GM12878 (cell line): ENCODE measurements around the gene SOAT2. TPM values are rescaled to one million over a fixed set of nuclear protein-coding genes. Genes with fewer than 3 reads are reported as not detected.

Experiments
- BCL11A ChIP-seq: IDR thresholded peaks from 2 replicates; pipeline ENCODE4 v1.6.1; 2011; ENCODE audit warnings: low read depth, low read length
- BCLAF1 ChIP-seq: fragments of 450-650 bp; IDR thresholded peaks from 2 replicates; pipeline ENCODE4 v1.6.1; 2017; ENCODE audit warnings: antibody characterized with exemption, mild to moderate bottlenecking, moderate library complexity
- BMI1 ChIP-seq: fragments of 450-650 bp; IDR thresholded peaks from 2 replicates; pipeline ENCODE4 v1.6.1; 2016; ENCODE audit warnings: mild to moderate bottlenecking, moderate library complexity, borderline replicate concordance
- CEBPZ ChIP-seq: fragments of 150-350 bp; IDR thresholded peaks from 2 replicates; pipeline ENCODE4 v1.6.1; 2016; ENCODE audit warnings: low read depth, low read length
- CHD1 ChIP-seq: IDR thresholded peaks from 2 replicates; pipeline ENCODE4 v1.6.1; 2012; ENCODE audit warnings: low read depth, low read length, improper control_type of control experiment
- EGR1 ChIP-seq, 2 experiments: IDR thresholded peaks; 1 replicate in 1 of 2; 2 replicates in 1 of 2; pipeline ENCODE4 v1.6.1; 2011 to 2012; ENCODE audit warnings: low read depth in 2 of 2, low read length in 2 of 2, borderline replicate concordance in 1 of 2, mild to moderate bottlenecking in 1 of 2, moderate library complexity in 1 of 2
- IKZF1 ChIP-seq: fragments of 450-650 bp; conservative IDR thresholded peaks from 2 replicates; pipeline ENCODE4 v1.6.1; 2017; ENCODE audit warnings: antibody characterized with exemption, mild to moderate bottlenecking
- IKZF2 ChIP-seq, 2 experiments: fragments of 450-650 bp; IDR thresholded peaks; 2 replicates each; pipeline ENCODE4 v1.6.1; 2017; ENCODE audit warnings: mild to moderate bottlenecking in 2 of 2, moderate library complexity in 2 of 2
- IRF4 ChIP-seq: IDR thresholded peaks from 2 replicates; pipeline ENCODE4 v1.6.1; 2011; ENCODE audit warnings: low read depth, low read length
- IRF5 ChIP-seq: fragments of 450-650 bp; IDR thresholded peaks from 2 replicates; pipeline ENCODE4 v1.6.1; 2017; ENCODE audit warnings: borderline replicate concordance
- KLF5 ChIP-seq: fragments of 450-650 bp; IDR thresholded peaks from 2 replicates; pipeline ENCODE4 v1.6.1; 2014; ENCODE audit warnings: mild to moderate bottlenecking; ENCODE audit not compliant: partially characterized antibody
- NFYA ChIP-seq: IDR thresholded peaks from 2 replicates; pipeline ENCODE4 v1.6.1; 2011; ENCODE audit warnings: low read depth, mild to moderate bottlenecking, low read length, improper control_type of control experiment, borderline replicate concordance
- POLR2A ChIP-seq: IDR thresholded peaks from 2 replicates; pipeline ENCODE4 v1.6.1; 2011; ENCODE audit warnings: low read depth, mild to moderate bottlenecking, low read length
- POLR2AphosphoS5 ChIP-seq: IDR thresholded peaks from 2 replicates; pipeline ENCODE4 v1.6.1; 2011; ENCODE audit warnings: mild to moderate bottlenecking, low read length, inconsistent platforms
- RB1 ChIP-seq: fragments of 450-650 bp; formaldehyde crosslinking; IDR thresholded peaks from 2 replicates; pipeline ENCODE4 v1.6.1; 2017; ENCODE audit warnings: mild to moderate bottlenecking, borderline replicate concordance
- SUPT20H ChIP-seq: IDR thresholded peaks from 2 replicates; pipeline ENCODE4 v1.6.1; 2011; ENCODE audit warnings: low read depth, mild to moderate bottlenecking, low read length, moderate library complexity, borderline replicate concordance; ENCODE audit not compliant: control insufficient read depth
- USF1 ChIP-seq: IDR thresholded peaks from 2 replicates; pipeline ENCODE4 v1.6.1; 2011; ENCODE audit warnings: borderline replicate concordance, low read depth, mild to moderate bottlenecking, moderate library complexity, mixed read lengths, low read length; ENCODE audit not compliant: insufficient read depth; ENCODE audit errors: extremely low read length
- WRNIP1 ChIP-seq: IDR thresholded peaks from 2 replicates; pipeline ENCODE4 v1.6.1; 2011; ENCODE audit warnings: low read depth, low read length, improper control_type of control experiment, borderline replicate concordance
- ZNF24 ChIP-seq: fragments of 450-650 bp; IDR thresholded peaks from 2 replicates; pipeline ENCODE4 v1.6.1; 2017; ENCODE audit warnings: antibody characterized with exemption, mild to moderate bottlenecking
- polyA plus RNA-seq, 11 experiments: library from polyadenylated mRNA; depleted of rRNA in 4 of 11; unstranded in 6 of 11; stranded (reverse) in 5 of 11; fragments of >200 nt; fragmentation: Nextera tagmentation in 4 of 11; fragmentation: Illumina TruSeq in 1 of 11; extraction: Ambion mirVana in 4 of 11; extraction: Trizol in 1 of 11; gene quantifications; 1 replicate in 1 of 11; 2 replicates in 10 of 11; pipeline versions ENCODE4 v1.2.1 to v1.2.3, GENCODE V29; 2011 to 2016; ENCODE audit warnings: inconsistent platforms in 2 of 11, missing spikeins in 2 of 11, low read depth in 1 of 11
- total RNA-seq, 4 experiments: library from RNA; depleted of rRNA in 3 of 4; stranded (reverse); fragments of >200 nt in 3 of 4; fragmentation: Illumina TruSeq in 1 of 4; extraction: Trizol in 1 of 4; gene quantifications; 2 replicates each; pipeline versions ENCODE4 v1.2.1 to v1.2.3, GENCODE V29; 2013 to 2021

The SOAT2 gene
- total and polyA plus RNA-seq, 10 of the 15 experiments (the other 5 are each of a cell fraction or from before 2014, with no cell fraction given) = 0.08 to 1.7 (median 0.69) TPM

GRCh38 chr12:53097564-53098353 is 5.5 kb upstream of the SOAT2 start, which contains the start of gene IGFBP6 (continued):
- TF ChIP-seq POLR2A (peak; percentile 58; the same call in 1 of the 2 replicates), IRF5 (no peak), POLR2AphosphoS5 (no peak), USF1 (no peak), IKZF2 (IDR thresholded peaks at IDR 0.05) (no peak), BMI1 (no peak), IKZF1 (peak; percentile 10), KLF5 (no peak), EGR1 (IDR thresholded peaks at IDR 0.05; ENCODE audit: borderline replicate concordance in 1 of 2, low read depth in 2 of 2, low read length in 2 of 2) (no peak; a peak in 1 of 3 replicates), BCLAF1 (no peak), BCL11A (no peak), RB1 (0 out of 2 replicates have a peak, but pooled peaks have one; percentile 40), NFYA (no peak), IRF4 (no peak), SUPT20H (no peak), ZNF24 (no peak), WRNIP1 (no peak), CHD1 (no peak), CEBPZ (no peak)
